GM12865 (cell line): ENCODE data around the gene BRIP1.
"Not testable (repeated sequence)": the region's sequence is repeated elsewhere in the genome, so short reads cannot be mapped to it uniquely, and the experiment has no call there.

Experiments used
- DNase-seq: peaks from one replicate; pipeline ENCODE4 v3.0.0; 2010; ENCODE audit warnings: low read depth
- H3K4me3 ChIP-seq: 2 replicates; pipeline ENCODE4 v1.5.1; 2011; ENCODE audit warnings: mild to moderate bottlenecking, low read depth, low read length, control low read depth
- CTCF ChIP-seq: IDR thresholded peaks from 2 replicates; pipeline ENCODE4 v1.5.1; 2011; ENCODE audit warnings: low read length, control low read depth, low read depth, inconsistent platforms; ENCODE audit not compliant: insufficient read depth; ENCODE audit errors: missing control alignments

BRIP1 gene

GRCh38 chr17:61863801-61864126, 436 bp upstream of the BRIP1 start:
- TF ChIP-seq CTCF: no peak
- peak overlapping the region; percentile 91 for H3K4me3 ChIP-seq
- no peak for DNase-seq

- DNase-seq: peak; percentile 2
- TF ChIP-seq CTCF: no peak
- peak overlapping the region; percentile 91 for H3K4me3 ChIP-seq
Observed at GRCh38 chr17:61862105-61862574, 1.2 kb downstream of the BRIP1 start.

- DNase-seq, H3K4me3 ChIP-seq: not testable (repeated sequence)
Observed at GRCh38 chr17:61860397-61860796, 2.9 kb downstream of the BRIP1 start.

GRCh38 chr17:61856035-61856434, 7.3 kb downstream of the BRIP1 start:
- no peak for TF ChIP-seq CTCF
- no peak overlapping the region for H3K4me3 ChIP-seq
- DNase-seq: no peak

- no peak for DNase-seq
- no peak for TF ChIP-seq CTCF
- no peak overlapping the region for H3K4me3 ChIP-seq
Observed at GRCh38 chr17:61852857-61853256, 10.5 kb downstream of the BRIP1 start.

- no peak for DNase-seq
- no peak for TF ChIP-seq CTCF
- no peak overlapping the region for H3K4me3 ChIP-seq
Observed at GRCh38 chr17:61849674-61850073, 13.7 kb downstream of the BRIP1 start.

- no peak overlapping the region for H3K4me3 ChIP-seq
- TF ChIP-seq CTCF: no peak
- no peak for DNase-seq
Observed at GRCh38 chr17:61848896-61849295, 14.4 kb downstream of the BRIP1 start.
